Adipocyte (in vitro differentiated cells): Measurements from ENCODE around the gene TMEM164.

Source experiments
- DNase-seq: peaks from one replicate; pipeline ENCODE4 v3.0.0-alpha.2; 2015; ENCODE audit warnings: low read depth
- H3K27me3 ChIP-seq: replicated peaks from 2 replicates; pipeline ENCODE4 v1.7.0; 2013; ENCODE audit warnings: mild to moderate bottlenecking, low read length, moderate library complexity; ENCODE audit not compliant: control insufficient read depth, insufficient read depth
- H3K36me3 ChIP-seq: 2 replicates; pipeline ENCODE4 v1.7.0; 2013; ENCODE audit warnings: low read length, mild to moderate bottlenecking, moderate library complexity; ENCODE audit not compliant: control insufficient read depth, insufficient read depth, severe bottlenecking
- H3K4me1 ChIP-seq: 2 replicates; pipeline ENCODE4 v1.7.0; 2013; ENCODE audit warnings: mild to moderate bottlenecking, low read length, moderate library complexity; ENCODE audit not compliant: control insufficient read depth, insufficient read depth
- H3K4me3 ChIP-seq: 2 replicates; pipeline ENCODE4 v1.7.0; 2013; ENCODE audit warnings: mild to moderate bottlenecking, low read length, moderate library complexity
- H3K9ac ChIP-seq: 2 replicates; pipeline ENCODE4 v1.7.0; 2013; ENCODE audit warnings: mild to moderate bottlenecking, low read length, moderate library complexity
- H3K9me3 ChIP-seq: 2 replicates; pipeline ENCODE4 v1.7.0; 2013; ENCODE audit warnings: mild to moderate bottlenecking, low read length, moderate library complexity; ENCODE audit not compliant: control insufficient read depth

TMEM164 gene

DNA sequence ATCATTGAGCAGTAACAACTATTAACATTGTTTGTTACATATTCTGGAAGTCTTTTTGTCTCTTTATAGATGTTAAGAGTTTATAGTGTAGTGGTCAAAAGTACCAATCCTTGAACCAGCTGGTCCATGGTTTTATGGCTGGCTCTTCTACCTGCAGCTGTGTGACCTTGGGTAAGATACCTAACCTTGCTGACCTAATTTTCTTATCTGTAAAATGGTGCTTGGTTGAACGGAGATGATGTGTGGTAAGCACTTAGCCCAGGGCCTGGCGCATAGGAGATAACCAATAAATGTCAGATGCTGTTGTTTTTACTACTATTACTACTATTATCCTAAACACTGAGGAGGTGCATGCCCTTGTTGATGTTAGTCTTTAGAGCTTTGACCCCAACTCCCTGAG, 116.6 kb downstream of the TMEM164 start:
- H3K4me3 ChIP-seq = no peak overlapping the region
- H3K9ac ChIP-seq = no peak overlapping the region
- H3K4me1 ChIP-seq = peaks cover 6% of the 10 kb centered on the region
- no peak for DNase-seq
- H3K9me3 ChIP-seq = peaks cover 3% of the 10 kb centered on the region
- H3K27me3 ChIP-seq = peaks cover 5% of the 10 kb centered on the region
- peaks cover under 1% of the 10 kb centered on the region for H3K36me3 ChIP-seq

DNA sequence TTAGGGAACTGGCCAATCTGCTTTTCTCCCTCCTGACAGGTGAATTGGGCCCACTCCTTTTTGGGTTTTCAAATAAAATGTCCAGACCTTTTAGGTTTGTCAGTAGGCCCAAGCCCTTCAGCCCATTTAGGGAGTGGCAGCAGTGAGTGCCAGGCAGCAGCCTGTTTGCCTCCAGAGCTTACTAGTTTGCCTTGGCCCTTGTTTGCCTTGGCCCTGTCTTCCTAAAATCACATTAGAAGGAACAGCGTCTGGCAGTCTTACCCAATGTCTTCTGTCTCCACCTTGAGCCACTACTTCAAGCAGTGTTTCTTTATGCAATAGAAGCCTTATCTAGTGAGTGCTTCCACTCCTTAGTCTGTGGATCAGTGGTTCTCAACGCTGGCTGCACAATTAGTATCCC, 117.1 kb downstream of the TMEM164 start:
- H3K9ac ChIP-seq = no peak overlapping the region
- H3K27me3 ChIP-seq = peaks cover 4% of the 10 kb centered on the region
- peaks cover 6% of the 10 kb centered on the region for H3K4me1 ChIP-seq
- no peaks in the 10 kb centered on the region for H3K36me3 ChIP-seq
- no peak overlapping the region for H3K4me3 ChIP-seq
- peak; percentile 5 for DNase-seq
- H3K9me3 ChIP-seq = peaks cover 3% of the 10 kb centered on the region

DNA sequence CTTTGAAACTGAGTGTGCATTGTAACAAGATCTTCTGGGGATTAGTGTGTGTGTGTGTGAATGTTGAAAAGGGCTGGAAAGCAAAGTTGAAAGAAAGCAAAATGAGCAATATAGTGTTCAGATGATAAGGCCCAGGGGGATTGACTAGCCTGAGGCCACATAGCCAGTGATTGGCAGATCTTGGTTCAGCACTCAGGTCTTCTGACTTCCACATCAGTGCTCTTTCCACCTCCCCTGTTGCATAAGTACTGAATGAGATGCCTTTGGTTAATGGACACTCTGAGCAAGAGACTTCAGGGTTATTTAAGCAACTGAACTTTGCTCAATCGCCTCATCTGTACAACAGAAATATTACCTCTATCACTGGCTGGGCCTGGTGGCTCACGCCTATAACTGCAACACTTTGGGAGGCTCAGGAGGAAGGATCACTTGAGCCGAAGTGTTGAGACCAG, 120.4 kb downstream of the TMEM164 start:
- no peaks in the 10 kb centered on the region for H3K36me3 ChIP-seq
- no peak overlapping the region for H3K9ac ChIP-seq
- no peaks in the 10 kb centered on the region for H3K27me3 ChIP-seq
- DNase-seq = peak; percentile 33
- peaks cover 6% of the 10 kb centered on the region for H3K4me1 ChIP-seq
- peaks cover 3% of the 10 kb centered on the region for H3K9me3 ChIP-seq
- no peak overlapping the region for H3K4me3 ChIP-seq

DNA sequence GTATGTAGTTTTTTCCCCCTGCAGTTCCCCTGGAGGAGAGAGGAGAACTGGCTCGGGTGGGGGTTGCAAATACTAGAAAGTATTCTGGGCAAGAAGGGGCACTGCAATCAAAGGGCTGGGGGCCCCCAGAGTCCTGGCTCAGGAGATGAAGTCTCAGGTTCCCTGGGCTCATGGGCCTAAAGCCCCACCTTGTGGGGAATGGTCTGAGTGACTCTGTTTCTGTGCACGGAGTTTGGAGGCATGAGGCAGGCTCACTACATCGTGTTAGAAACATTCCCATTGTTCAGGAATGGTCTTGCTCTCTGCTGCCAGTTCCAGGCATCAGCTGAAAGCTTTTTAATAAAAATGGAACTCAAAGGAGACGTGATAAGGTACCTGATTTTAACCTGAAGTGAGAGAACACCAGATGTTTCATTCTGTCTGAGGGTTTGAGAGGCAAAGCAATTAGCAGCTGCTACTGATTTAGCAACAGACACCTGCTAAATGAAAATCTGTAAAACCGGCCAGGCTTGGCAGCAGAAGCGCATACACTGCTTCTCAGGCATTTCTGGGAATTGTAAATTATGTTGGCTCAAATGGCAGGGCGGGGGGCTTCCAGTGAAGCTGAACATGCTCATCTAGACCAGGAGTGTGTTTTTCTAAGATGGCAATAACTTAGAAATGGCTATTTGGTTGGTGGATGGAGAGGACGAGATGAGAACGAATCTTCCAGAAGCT, 122.7 kb downstream of the TMEM164 start:
- DNase-seq = peak; percentile 10
- H3K9ac ChIP-seq = no peak overlapping the region

DNA sequence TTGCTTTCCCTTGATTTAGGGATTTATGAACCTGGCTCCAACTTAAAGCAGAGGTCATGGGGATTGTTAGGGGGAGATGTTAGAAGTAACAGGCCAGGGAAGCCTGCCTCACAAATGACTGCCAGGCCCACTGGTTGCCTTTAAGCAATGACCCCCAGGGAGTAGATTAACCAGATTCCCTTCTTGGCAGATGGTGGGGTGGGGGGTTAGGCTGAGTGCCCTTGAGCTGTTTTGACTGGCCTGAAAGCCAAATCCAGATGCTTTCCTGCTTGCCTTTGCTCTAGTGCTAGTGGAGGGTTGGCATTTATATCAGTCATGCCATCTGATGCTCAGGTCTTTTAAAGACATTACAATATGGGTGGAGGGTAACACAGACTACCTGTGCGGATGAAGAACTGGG, 128.1 kb downstream of the TMEM164 start:
- H3K27me3 ChIP-seq = peaks cover 9% of the 10 kb centered on the region
- peaks cover 8% of the 10 kb centered on the region for H3K36me3 ChIP-seq
- no peaks in the 10 kb centered on the region for H3K9me3 ChIP-seq
- no peaks in the 10 kb centered on the region for H3K4me1 ChIP-seq
- H3K4me3 ChIP-seq = no peak overlapping the region
- DNase-seq = no peak
- no peak overlapping the region for H3K9ac ChIP-seq

More for the DNA sequence above, 122.7 kb downstream of the TMEM164 start:
- Histone ChIP-seq H3K36me3 (no peaks in the 10 kb centered on the region), H3K27me3 (peaks cover 5% of the 10 kb centered on the region), H3K4me1 (peaks cover 3% of the 10 kb centered on the region), H3K9me3 (peaks cover 3% of the 10 kb centered on the region), H3K4me3 (no peak overlapping the region)

GRCh38 chrX:110132450-110133114, 129.7 kb downstream of the TMEM164 start:
- Histone ChIP-seq H3K36me3 (peaks cover 8% of the 10 kb centered on the region), H3K4me1 (no peaks in the 10 kb centered on the region), H3K9me3 (no peaks in the 10 kb centered on the region), H3K9ac (no peak overlapping the region), H3K4me3 (no peak overlapping the region), H3K27me3 (peaks cover 9% of the 10 kb centered on the region)
- peak; percentile 6 for DNase-seq

DNA sequence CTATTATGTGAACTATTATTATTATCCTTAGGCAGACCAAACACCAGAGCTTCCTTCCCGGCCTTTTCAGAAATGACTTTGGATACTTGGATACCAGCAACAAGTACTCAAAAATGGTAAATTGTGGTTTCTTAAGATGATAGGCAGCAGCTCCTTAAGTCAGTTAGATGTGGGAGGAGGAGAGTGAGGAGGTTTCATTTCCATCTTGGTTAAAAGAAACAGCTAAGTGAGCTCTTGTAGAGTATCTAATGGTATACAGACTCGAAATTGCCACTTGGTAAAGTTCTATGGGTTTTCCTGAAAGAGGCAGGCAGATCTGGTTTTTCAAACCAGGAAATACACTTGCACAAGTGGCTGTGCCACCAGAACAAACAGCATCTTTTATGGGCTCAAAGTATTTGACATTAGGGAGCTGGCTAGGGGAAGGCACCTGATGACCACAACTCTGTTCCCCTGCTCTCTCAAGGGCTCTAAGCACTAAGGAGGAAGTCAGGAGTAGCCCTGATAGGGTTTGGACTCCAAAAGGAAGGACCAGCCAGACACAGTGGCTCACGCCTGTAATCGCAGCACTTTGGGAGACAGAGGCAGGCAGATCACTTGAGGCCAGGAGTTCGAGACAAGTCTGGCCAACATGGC, 130.9 kb downstream of the TMEM164 start:
- Histone ChIP-seq H3K4me3 (no peak overlapping the region), H3K27me3 (peaks cover 9% of the 10 kb centered on the region), H3K9me3 (no peaks in the 10 kb centered on the region), H3K9ac (no peak overlapping the region), H3K36me3 (peaks cover 8% of the 10 kb centered on the region), H3K4me1 (no peaks in the 10 kb centered on the region)
- DNase-seq = no peak

DNA sequence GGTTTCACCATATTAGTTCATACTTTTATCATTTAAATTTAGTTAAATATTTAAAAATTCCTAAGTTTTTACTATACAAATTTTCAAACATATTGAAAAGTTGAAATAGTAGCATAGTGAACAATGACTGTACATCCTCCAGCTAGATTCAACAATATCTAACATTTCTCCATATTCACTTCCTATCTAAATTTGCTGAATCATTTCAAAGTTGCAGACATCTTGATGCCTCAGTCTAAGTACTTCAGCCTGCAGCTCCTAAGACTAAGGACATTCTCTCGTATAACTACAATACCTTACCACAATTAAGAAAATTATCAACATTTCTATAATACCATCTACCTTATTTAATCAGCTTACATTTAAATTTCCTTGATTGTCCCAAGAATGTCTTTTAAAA, 132.7 kb downstream of the TMEM164 start:
- Histone ChIP-seq H3K4me1 (no peaks in the 10 kb centered on the region), H3K9ac (no peak overlapping the region), H3K27me3 (peaks cover 4% of the 10 kb centered on the region), H3K4me3 (no peak overlapping the region), H3K36me3 (peaks cover 8% of the 10 kb centered on the region), H3K9me3 (peaks cover 11% of the 10 kb centered on the region)
- DNase-seq = no peak

DNA sequence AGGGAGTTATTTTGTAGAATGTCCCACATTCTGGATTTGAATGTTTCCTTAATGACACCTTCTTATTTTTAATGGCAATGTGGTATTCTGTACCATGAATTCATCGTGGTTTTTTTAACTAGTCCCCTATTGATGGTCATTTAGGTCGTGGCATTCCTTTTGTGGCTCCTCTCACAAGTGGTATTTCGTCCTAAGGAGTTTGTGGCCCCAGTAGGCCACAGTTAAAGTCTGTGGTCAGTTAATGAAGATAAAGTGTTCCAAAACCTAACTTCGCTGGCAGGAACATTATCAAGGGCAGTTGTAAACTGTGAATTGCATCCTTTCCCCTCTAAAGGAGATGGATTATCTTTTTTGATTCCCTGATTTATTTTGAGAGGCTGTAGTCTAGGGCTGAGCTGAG, 133.2 kb downstream of the TMEM164 start:
- H3K27me3 ChIP-seq = peaks cover 4% of the 10 kb centered on the region
- no peak overlapping the region for H3K4me3 ChIP-seq
- no peaks in the 10 kb centered on the region for H3K4me1 ChIP-seq
- H3K9me3 ChIP-seq = peaks cover 15% of the 10 kb centered on the region
- DNase-seq = no peak
- no peak overlapping the region for H3K9ac ChIP-seq
- H3K36me3 ChIP-seq = peaks cover 8% of the 10 kb centered on the region

DNA sequence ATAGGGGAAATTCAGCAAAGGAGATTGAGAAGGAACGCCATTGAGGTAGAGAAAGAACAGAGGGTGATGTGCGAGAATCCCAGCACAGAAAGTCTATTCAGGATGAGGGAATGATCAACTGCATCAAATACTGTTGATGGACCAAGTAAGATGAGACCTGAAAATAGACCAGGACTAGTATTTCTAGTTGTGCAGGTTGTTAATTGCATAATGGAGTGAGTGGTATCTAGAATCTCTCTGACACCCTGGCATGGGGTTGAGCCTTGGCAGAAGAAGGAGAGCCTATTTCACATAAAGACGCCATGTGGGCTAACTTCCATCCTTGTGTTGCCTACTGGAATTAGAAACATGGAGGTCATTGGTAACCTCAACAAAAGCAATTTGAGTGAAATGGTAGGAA, 135.6 kb downstream of the TMEM164 start:
- Histone ChIP-seq H3K4me3 (no peak overlapping the region), H3K27me3 (peaks cover 3% of the 10 kb centered on the region), H3K36me3 (peaks cover 5% of the 10 kb centered on the region), H3K9ac (no peak overlapping the region), H3K9me3 (peaks cover 20% of the 10 kb centered on the region), H3K4me1 (peaks cover 2% of the 10 kb centered on the region)
- no peak for DNase-seq

- H3K9ac ChIP-seq = no peak overlapping the region
- no peaks in the 10 kb centered on the region for H3K36me3 ChIP-seq
- H3K4me1 ChIP-seq = peaks cover 8% of the 10 kb centered on the region
- peaks cover 20% of the 10 kb centered on the region for H3K9me3 ChIP-seq
- H3K4me3 ChIP-seq = no peak overlapping the region
- peaks cover 3% of the 10 kb centered on the region for H3K27me3 ChIP-seq
- no peak for DNase-seq
Observed at GRCh38 chrX:110139172-110139571, 136.3 kb downstream of the TMEM164 start.
